ENCODE data around the gene ZNF547.

The ZNF547 gene

GRCh38 chr19:57362997-57363687, at the start of gene ZNF547, which contains the start of gene TRAPPC2B:
ZNF547 (plus strand) TSS chr19:57363551; CDS start chr19:57368556, 5,005 bp downstream.
TRAPPC2B (plus strand) TSS chr19:57363551; CDS start chr19:57364834, 1,283 bp downstream.
- peak; percentile 97 for DNase-seq (ENCODE audit: low read depth)

- no peak for DNase-seq (ENCODE audit: low read depth)
These were observed 49.2 kb upstream of the ZNF547 start for GRCh38 chr19:57314146-57314545.

GRCh38 chr19:57317503-57317902, 45.8 kb upstream of the ZNF547 start:
- DNase-seq (ENCODE audit: low read depth) = no peak

GRCh38 chr19:57319869-57320179, 43.5 kb upstream of the ZNF547 start:
- no peak for DNase-seq (ENCODE audit: low read depth)

GRCh38 chr19:57320180-57321084, 42.9 kb upstream of the ZNF547 start, which contains the start of gene ZNF543:
ZNF543 (plus strand) TSS chr19:57320472; CDS start chr19:57320854, 382 bp downstream.
- peak; percentile 88 for DNase-seq (ENCODE audit: low read depth)

GRCh38 chr19:57321116-57321515, 42.2 kb upstream of the ZNF547 start:
- DNase-seq (ENCODE audit: low read depth) = no peak

- no peak for DNase-seq (ENCODE audit: low read depth)
These were observed 41.6 kb upstream of the ZNF547 start for GRCh38 chr19:57321751-57322150.

- DNase-seq (ENCODE audit: low read depth) = no peak
These were observed 38.4 kb upstream of the ZNF547 start for GRCh38 chr19:57324992-57325391.

GRCh38 chr19:57327993-57328392, 35.4 kb upstream of the ZNF547 start:
- DNase-seq (ENCODE audit: low read depth) = no peak

GRCh38 chr19:57334191-57334590, 29.2 kb upstream of the ZNF547 start:
- DNase-seq (ENCODE audit: low read depth) = no peak

- DNase-seq (ENCODE audit: low read depth) = no peak
These were observed 24.5 kb upstream of the ZNF547 start for GRCh38 chr19:57338877-57339276.

GRCh38 chr19:57342582-57342981, 20.8 kb upstream of the ZNF547 start:
- DNase-seq (ENCODE audit: low read depth) = no peak

GRCh38 chr19:57348136-57348535, 15.2 kb upstream of the ZNF547 start:
- DNase-seq (ENCODE audit: low read depth) = no peak

- peak; percentile 71 for DNase-seq (ENCODE audit: low read depth)
These were observed 12.2 kb upstream of the ZNF547 start, which contains the start of gene ZNF304 for GRCh38 chr19:57350877-57351805. ZNF304 (plus strand) TSS chr19:57351271; CDS start chr19:57351665, 394 bp downstream.

GRCh38 chr19:57351867-57352266, 11.5 kb upstream of the ZNF547 start:
- no peak for DNase-seq (ENCODE audit: low read depth)

- no peak for DNase-seq (ENCODE audit: low read depth)
These were observed 7.4 kb upstream of the ZNF547 start for GRCh38 chr19:57355916-57356315.

- no peak for DNase-seq (ENCODE audit: low read depth)
These were observed 5.9 kb upstream of the ZNF547 start for GRCh38 chr19:57357406-57357805.

- DNase-seq (ENCODE audit: low read depth) = no peak
These were observed 4.1 kb upstream of the ZNF547 start for GRCh38 chr19:57359300-57359699.

- DNase-seq (ENCODE audit: low read depth) = no peak
These were observed 932 bp upstream of the ZNF547 start for GRCh38 chr19:57362419-57362818.

- DNase-seq (ENCODE audit: low read depth) = no peak
These were observed 384 bp downstream of the ZNF547 start for GRCh38 chr19:57363688-57364181.

- DNase-seq (ENCODE audit: low read depth) = no peak
These were observed 3.4 kb downstream of the ZNF547 start for GRCh38 chr19:57366776-57367175.

- DNase-seq (ENCODE audit: low read depth) = no peak
These were observed 10.8 kb downstream of the ZNF547 start for GRCh38 chr19:57374179-57374578.

Measured in activated gamma-delta T cell treated with anti-CD3 and anti-CD28 coated beads, Interleukin-2, amount 50 U/mL, for 16 hours (primary cell).